Articular chondrocyte of knee joint (primary cell): ENCODE data around the gene VCY1B. TPM values are rescaled to one million over a fixed set of nuclear protein-coding genes. Genes with fewer than 3 reads are reported as not detected.

ENCODE experiments used
- total RNA-seq: library from RNA; depleted of rRNA; stranded (reverse); fragments of >200 nt; gene quantifications from 2 replicates; pipeline ENCODE4 v1.2.3, GENCODE V29; 2012

Gene VCY1B
- not detected in 2 replicates for total RNA-seq

DNA sequence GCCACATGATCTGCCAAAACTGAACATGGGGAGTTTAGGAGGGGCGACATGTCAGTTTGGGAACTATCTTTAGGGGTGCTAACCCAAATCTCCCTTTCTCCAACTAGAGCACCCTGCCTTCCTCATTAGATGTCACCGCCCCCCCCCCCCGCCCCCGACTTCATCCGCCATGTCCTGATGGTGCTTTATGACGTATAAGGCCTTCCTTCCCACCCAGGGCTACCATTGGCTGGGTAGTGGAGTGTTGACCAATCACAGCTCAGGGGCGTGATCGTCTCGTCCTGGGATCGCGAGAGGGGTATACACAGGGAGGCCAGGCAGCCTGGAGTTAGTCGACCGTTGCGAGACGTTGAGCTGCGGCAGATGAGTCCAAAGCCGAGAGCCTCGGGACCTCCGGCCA lies at the start of gene VCY1B:
Gene VCY1B (plus strand): TSS at position 301 of the 400 bp plus-strand sequence. CDS start 63 bp downstream, at position 364.

Other genes starting within 250 kb of the VCY1B start
- gene VCY, start 69.8 kb upstream of the VCY1B start, total RNA-seq = not detected in 2 replicates